SIG-M5 (cell line): Measurements from ENCODE around the gene TAP1.
"Not testable (repeated sequence)": the region's sequence is repeated elsewhere in the genome, so short reads cannot be mapped to it uniquely, and the experiment has no call there.

Experiments used
- DNase-seq: peaks from one replicate; lab custom pipeline; 2025; lab: John Stamatoyannopoulos, UW

Gene TAP1

GRCh38 chr6:32839356-32839755, 14.1 kb downstream of the TAP1 start:
- no peak for DNase-seq

GRCh38 chr6:32838114-32838958, 15.2 kb downstream of the TAP1 start, which contains the start of gene TAP2:
Gene TAP2, minus strand, starts transcription at chr6:32838739. Its CDS starts 506 bp downstream, at chr6:32838233.
- peak; percentile 51 for DNase-seq

- DNase-seq, result no peak
Observed at GRCh38 chr6:32837651-32838113, 15.8 kb downstream of the TAP1 start.

- no peak for DNase-seq
Observed at GRCh38 chr6:32836873-32837272, 16.6 kb downstream of the TAP1 start.

GRCh38 chr6:32835167-32835893, 18.2 kb downstream of the TAP1 start:
- DNase-seq, result no peak

GRCh38 chr6:32833664-32834063, 19.8 kb downstream of the TAP1 start:
- DNase-seq, result no peak

GRCh38 chr6:32832535-32832934, 21.0 kb downstream of the TAP1 start:
- DNase-seq, result no peak

GRCh38 chr6:32830936-32831335, 22.6 kb downstream of the TAP1 start:
- DNase-seq, result no peak

GRCh38 chr6:32830017-32830416, 23.5 kb downstream of the TAP1 start:
- DNase-seq, result no peak

GRCh38 chr6:32829495-32829894, 24.0 kb downstream of the TAP1 start:
- no peak for DNase-seq

- DNase-seq, result no peak
Observed at GRCh38 chr6:32827025-32827424, 26.5 kb downstream of the TAP1 start.

GRCh38 chr6:32825966-32826365, 27.5 kb downstream of the TAP1 start:
- DNase-seq, result no peak

GRCh38 chr6:32819729-32820128, 33.8 kb downstream of the TAP1 start:
- no peak for DNase-seq

GRCh38 chr6:32818867-32819266, 34.6 kb downstream of the TAP1 start:
- no peak for DNase-seq

GRCh38 chr6:32816746-32817204, 36.7 kb downstream of the TAP1 start, which contains the start of gene HLA-DOB:
Gene HLA-DOB, minus strand, starts transcription at chr6:32817002. Its CDS starts 51 bp downstream, at chr6:32816951.
- DNase-seq, result no peak

- no peak for DNase-seq
Observed at GRCh38 chr6:32815996-32816395, 37.5 kb downstream of the TAP1 start.

- no peak for DNase-seq
Observed at GRCh38 chr6:32815115-32815514, 38.4 kb downstream of the TAP1 start.

GRCh38 chr6:32814145-32814544, 39.4 kb downstream of the TAP1 start:
- no peak for DNase-seq

GRCh38 chr6:32809171-32809570, 44.3 kb downstream of the TAP1 start:
- no peak for DNase-seq

- no peak for DNase-seq
Observed at GRCh38 chr6:32807020-32807580, 46.4 kb downstream of the TAP1 start.

- not testable (repeated sequence) for DNase-seq
Observed at GRCh38 chr6:32805404-32805803, 48.1 kb downstream of the TAP1 start.

- no peak for DNase-seq
Observed at GRCh38 chr6:32803416-32803815, 50.1 kb downstream of the TAP1 start.

GRCh38 chr6:32799740-32800139, 53.8 kb downstream of the TAP1 start:
- DNase-seq, result no peak
